ENCODE measurements around the gene SACS.

DNA sequence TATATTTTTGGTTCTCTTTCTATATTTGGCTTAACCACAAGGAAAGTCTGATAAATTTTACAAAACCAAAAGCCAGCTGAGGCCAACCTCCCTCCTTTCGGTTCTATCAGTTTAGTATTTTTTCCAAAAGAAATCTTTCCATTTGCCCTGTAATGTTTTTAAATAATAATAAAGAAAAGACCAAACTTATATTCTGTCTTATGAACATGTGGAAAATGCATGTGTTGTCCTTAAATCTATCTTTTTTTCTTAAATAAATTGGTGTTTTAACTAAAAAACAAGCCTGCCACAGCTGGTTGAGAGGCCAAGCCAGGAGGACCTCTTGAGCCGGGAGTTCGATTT, 113.6 kb downstream of the SACS start:
- TF ChIP-seq POLR2A (IDR thresholded peaks at IDR 0.05; ENCODE audit: borderline replicate concordance, extremely low read depth, insufficient read depth, insufficient read length): no peak
- no peak for TF ChIP-seq ELF1 (IDR thresholded peaks at IDR 0.05; ENCODE audit: borderline replicate concordance, low read depth)
